ENCODE measurements around the gene ZCCHC24.

DNA sequence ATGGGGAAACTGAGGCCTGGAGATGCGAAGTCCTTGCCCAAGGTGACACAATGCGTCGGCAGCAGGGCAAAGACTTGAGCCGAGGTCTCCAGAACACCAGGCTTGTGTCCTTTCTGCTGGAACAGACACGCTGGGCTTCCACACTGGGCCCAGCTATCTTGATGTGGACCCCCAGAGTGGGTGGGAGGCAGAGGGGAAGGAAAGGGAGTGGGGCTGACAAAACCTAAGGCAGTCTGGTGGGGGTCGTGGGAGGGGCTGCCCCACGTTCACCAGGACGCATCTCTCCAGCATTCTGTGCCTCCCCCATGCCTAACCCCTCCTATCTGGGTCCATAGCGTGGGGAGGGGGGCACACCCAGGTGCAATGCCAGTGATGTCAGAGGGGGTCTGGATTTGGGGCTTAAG is 60.0 kb downstream of the ZCCHC24 start:
- TF ChIP-seq, protein P1, sequence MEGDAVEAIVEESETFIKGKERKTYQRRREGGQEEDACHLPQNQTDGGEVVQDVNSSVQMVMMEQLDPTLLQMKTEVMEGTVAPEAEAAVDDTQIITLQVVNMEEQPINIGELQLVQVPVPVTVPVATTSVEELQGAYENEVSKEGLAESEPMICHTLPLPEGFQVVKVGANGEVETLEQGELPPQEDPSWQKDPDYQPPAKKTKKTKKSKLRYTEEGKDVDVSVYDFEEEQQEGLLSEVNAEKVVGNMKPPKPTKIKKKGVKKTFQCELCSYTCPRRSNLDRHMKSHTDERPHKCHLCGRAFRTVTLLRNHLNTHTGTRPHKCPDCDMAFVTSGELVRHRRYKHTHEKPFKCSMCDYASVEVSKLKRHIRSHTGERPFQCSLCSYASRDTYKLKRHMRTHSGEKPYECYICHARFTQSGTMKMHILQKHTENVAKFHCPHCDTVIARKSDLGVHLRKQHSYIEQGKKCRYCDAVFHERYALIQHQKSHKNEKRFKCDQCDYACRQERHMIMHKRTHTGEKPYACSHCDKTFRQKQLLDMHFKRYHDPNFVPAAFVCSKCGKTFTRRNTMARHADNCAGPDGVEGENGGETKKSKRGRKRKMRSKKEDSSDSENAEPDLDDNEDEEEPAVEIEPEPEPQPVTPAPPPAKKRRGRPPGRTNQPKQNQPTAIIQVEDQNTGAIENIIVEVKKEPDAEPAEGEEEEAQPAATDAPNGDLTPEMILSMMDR (IDR thresholded peaks at IDR 0.05) = no peak
- no peak for TF ChIP-seq POLR2A (IDR thresholded peaks at IDR 0.05)
